NCI-H226 (cell line): ENCODE data around the gene IFNK.
A peak's percentile ranks its signal among the peaks of the same experiment; 100 is the strongest.

ENCODE experiments used
- DNase-seq: peaks from one replicate; pipeline ENCODE4 v3.0.0-alpha.2; 2015

Gene IFNK

GRCh38 chr9:27573634-27574590 lies 49.8 kb downstream of the IFNK start:
- DNase-seq, result peak; percentile 85
